ENCODE data around the gene SERPINB13. TPM values are rescaled to one million over a fixed set of nuclear protein-coding genes. Genes with fewer than 3 reads are reported as not detected.

SERPINB13 gene
- total RNA-seq = not detected in 2 replicates
- long read RNA-seq = 0 reads

- TF ChIP-seq CTCF (IDR thresholded peaks at IDR 0.05) = no peak
- Mint-ChIP-seq H3K9me3 (ENCODE audit: unreplicated experiment) (no peaks in the 10 kb centered on the region), H3K27ac (ENCODE audit: unreplicated experiment) (no peak within 1 kb of the TSS), H3K27me3 (ENCODE audit: unreplicated experiment) (peaks cover 47% of the 10 kb centered on the region), H3K36me3 (ENCODE audit: unreplicated experiment) (no peaks in the 10 kb centered on the region), H3K4me1 (ENCODE audit: unreplicated experiment) (no peaks in the 10 kb centered on the region), H3K4me3 (ENCODE audit: unreplicated experiment) (no peak within 1 kb of the TSS)
- no peak for DNase-seq (ENCODE audit: extremely low spot score, unreplicated experiment)
Observed at GRCh38 chr18:63586966-63587365, at the start of gene SERPINB13. TSS of gene SERPINB13 (plus strand) at chr18:63587343. CDS start at chr18:63588668, 1,325 bp downstream.

GRCh38 chr18:63539904-63540510 is 47.1 kb upstream of the SERPINB13 start:
- H3K36me3 Mint-ChIP-seq (ENCODE audit: unreplicated experiment) = no peaks in the 10 kb centered on the region
- peak overlapping the region; percentile 66 for H3K27ac Mint-ChIP-seq (ENCODE audit: unreplicated experiment)
- H3K4me1 Mint-ChIP-seq (ENCODE audit: unreplicated experiment) = peaks cover 30% of the 10 kb centered on the region
- H3K27me3 Mint-ChIP-seq (ENCODE audit: unreplicated experiment) = no peaks in the 10 kb centered on the region
- no peak for TF ChIP-seq CTCF (IDR thresholded peaks at IDR 0.05)
- no peaks in the 10 kb centered on the region for H3K9me3 Mint-ChIP-seq (ENCODE audit: unreplicated experiment)
- no peak overlapping the region for H3K4me3 Mint-ChIP-seq (ENCODE audit: unreplicated experiment)
- DNase-seq (ENCODE audit: extremely low spot score, unreplicated experiment) = no peak

GRCh38 chr18:63542069-63542468 is 45.1 kb upstream of the SERPINB13 start, which contains the start of gene SERPINB12:
TSS of gene SERPINB12 (plus strand) at chr18:63542369. CDS start at chr18:63556160, 13,791 bp downstream.
- Mint-ChIP-seq H3K4me1 (ENCODE audit: unreplicated experiment) (peaks cover 31% of the 10 kb centered on the region), H3K9me3 (ENCODE audit: unreplicated experiment) (no peaks in the 10 kb centered on the region), H3K27ac (ENCODE audit: unreplicated experiment) (no peak within 1 kb of the TSS), H3K4me3 (ENCODE audit: unreplicated experiment) (no peak within 1 kb of the TSS), H3K36me3 (ENCODE audit: unreplicated experiment) (no peaks in the 10 kb centered on the region), H3K27me3 (ENCODE audit: unreplicated experiment) (no peaks in the 10 kb centered on the region)
- TF ChIP-seq CTCF (IDR thresholded peaks at IDR 0.05) = no peak
- DNase-seq (ENCODE audit: extremely low spot score, unreplicated experiment) = no peak

- no peaks in the 10 kb centered on the region for H3K36me3 Mint-ChIP-seq (ENCODE audit: unreplicated experiment)
- TF ChIP-seq CTCF (IDR thresholded peaks at IDR 0.05) = no peak
- no peaks in the 10 kb centered on the region for H3K9me3 Mint-ChIP-seq (ENCODE audit: unreplicated experiment)
- H3K4me3 Mint-ChIP-seq (ENCODE audit: unreplicated experiment) = no peak overlapping the region
- DNase-seq (ENCODE audit: extremely low spot score, unreplicated experiment) = no peak
- no peak overlapping the region for H3K27ac Mint-ChIP-seq (ENCODE audit: unreplicated experiment)
- H3K27me3 Mint-ChIP-seq (ENCODE audit: unreplicated experiment) = no peaks in the 10 kb centered on the region
- H3K4me1 Mint-ChIP-seq (ENCODE audit: unreplicated experiment) = peaks cover 31% of the 10 kb centered on the region
Observed at GRCh38 chr18:63544017-63544416, 43.1 kb upstream of the SERPINB13 start.

GRCh38 chr18:63545000-63545399 is 42.1 kb upstream of the SERPINB13 start:
- TF ChIP-seq CTCF (IDR thresholded peaks at IDR 0.05) = no peak
- Mint-ChIP-seq H3K4me3 (ENCODE audit: unreplicated experiment) (no peak overlapping the region), H3K27me3 (ENCODE audit: unreplicated experiment) (no peaks in the 10 kb centered on the region), H3K36me3 (ENCODE audit: unreplicated experiment) (no peaks in the 10 kb centered on the region), H3K9me3 (ENCODE audit: unreplicated experiment) (no peaks in the 10 kb centered on the region), H3K4me1 (ENCODE audit: unreplicated experiment) (peaks cover 22% of the 10 kb centered on the region), H3K27ac (ENCODE audit: unreplicated experiment) (no peak overlapping the region)
- no peak for DNase-seq (ENCODE audit: extremely low spot score, unreplicated experiment)

Data from osteocyte (in vitro differentiated cells).